NCI-H2081 (cell line): ENCODE results near the gene HES2.
"Not testable (repeated sequence)": the region's sequence is repeated elsewhere in the genome, so short reads cannot be mapped to it uniquely, and the experiment has no call there.

Experiments used
- DNase-seq, 2 experiments: peaks; one replicate each; lab custom pipeline; 2025; lab: John Stamatoyannopoulos, UW

Gene HES2

GRCh38 chr1:6437012-6437700 is 17.4 kb upstream of the HES2 start:
- DNase-seq = peak; percentile 39 to 77

GRCh38 chr1:6436277-6436676 is 16.6 kb upstream of the HES2 start:
- not testable (repeated sequence) for DNase-seq

- DNase-seq = no peak
Observed at GRCh38 chr1:6435547-6435946, 15.8 kb upstream of the HES2 start.

GRCh38 chr1:6435129-6435528 is 15.4 kb upstream of the HES2 start:
- DNase-seq = no peak

GRCh38 chr1:6434186-6434585 is 14.5 kb upstream of the HES2 start:
- no peak for DNase-seq

GRCh38 chr1:6431645-6432579 is 12.2 kb upstream of the HES2 start:
- not testable (repeated sequence) for DNase-seq

- DNase-seq = not testable (repeated sequence)
Observed at GRCh38 chr1:6429660-6430411, 10.1 kb upstream of the HES2 start.

- DNase-seq = not testable (repeated sequence)
Observed at GRCh38 chr1:6428453-6428852, 8.7 kb upstream of the HES2 start.

- DNase-seq = peak; percentile 34 to 76
Observed at GRCh38 chr1:6427441-6428390, 8.0 kb upstream of the HES2 start.

GRCh38 chr1:6426972-6427350 is 7.2 kb upstream of the HES2 start:
- no peak for DNase-seq

GRCh38 chr1:6426277-6426971 is 6.7 kb upstream of the HES2 start:
- no peak for DNase-seq

GRCh38 chr1:6425658-6426057 is 5.9 kb upstream of the HES2 start:
- DNase-seq = no peak

- DNase-seq = no peak
Observed at GRCh38 chr1:6424619-6425593, 5.2 kb upstream of the HES2 start, which contains the start of gene ESPN. Gene ESPN, plus strand, starts transcription at chr1:6424776. Its CDS starts 180 bp downstream, at chr1:6424956.

- no peak for DNase-seq
Observed at GRCh38 chr1:6424000-6424565, 4.4 kb upstream of the HES2 start.

GRCh38 chr1:6423321-6423999 is 3.7 kb upstream of the HES2 start:
- DNase-seq = peak; percentile 75 to 84

GRCh38 chr1:6421266-6421665 is 1.5 kb upstream of the HES2 start:
- no peak for DNase-seq

- no peak for DNase-seq
Observed at GRCh38 chr1:6420454-6421042, 829 bp upstream of the HES2 start.

GRCh38 chr1:6419397-6419803 is 319 bp downstream of the HES2 start:
- DNase-seq = no peak
